HepG2 (cell line): ENCODE data around the gene BCL2L13. TPM values are rescaled to one million over a fixed set of nuclear protein-coding genes. Genes with fewer than 3 reads are reported as not detected.

Experiments used
- ATAC-seq: fragments of 200-7000 bp; cut with Tn5 transposase; 3 replicates; pipeline ENCODE4 v1.9.1; 2020; ENCODE audit warnings: mild to moderate bottlenecking, moderate library complexity
- BruUV-seq: library from RNA; stranded (reverse); fragments of 400-500 nt; replicated peaks from 2 replicates; lab custom pipeline; 2021; lab: Mats Ljungman, UMichigan
- CTCF ChIA-PET: fragments of 300-600 bp; formaldehyde crosslinking; extraction: SDS; loops from one replicate; lab custom pipeline; 2021; ENCODE audit warnings: low total read pairs, inconsistent platforms, low intra/inter-chr PET ratio; lab: Yijun Ruan, JAX
- POLR2A ChIA-PET: fragments of 350-600 bp; sonication (Branson Sonifier 250); formaldehyde crosslinking; loops from one replicate; lab custom pipeline; 2020; ENCODE audit warnings: antibody characterized with exemption, inconsistent platforms; lab: Yijun Ruan, JAX
- DNase-seq: peaks from one replicate; pipeline ENCODE4 v3.0.0-alpha.2; 2015; ENCODE audit warnings: low spot score
- FAIRE-seq: peaks from 3 replicates; lab custom pipeline; 2011; peaks lifted over from hg19 to GRCh38; lab: Jason Lieb, UNC
- H2AFZ ChIP-seq: one replicate; pipeline ENCODE4 v1.6.1; 2011; ENCODE audit warnings: low read length, inconsistent platforms
- H3K27ac ChIP-seq: fragments of 300-600 bp; 3 replicates; pipeline ENCODE4 v1.8.0; 2011; ENCODE audit warnings: mixed run types, mild to moderate bottlenecking, mixed read lengths, low read length, inconsistent platforms; ENCODE audit not compliant: insufficient read depth; ENCODE audit errors: extremely low read length
- H3K27me3 ChIP-seq, 2 experiments: fragments of 200-600 bp in 1 of 2; 2 replicates in 1 of 2; 3 replicates in 1 of 2; pipeline versions ENCODE4 v1.6.0 to v1.8.0; 2011; ENCODE audit warnings: low read length in 2 of 2, mild to moderate bottlenecking in 2 of 2, moderate library complexity in 2 of 2, inconsistent platforms in 1 of 2; ENCODE audit not compliant: insufficient read depth in 2 of 2, control insufficient read depth in 1 of 2
- H3K36me3 ChIP-seq, 2 experiments: fragments of 200-600 bp in 1 of 2; replicated peaks in 1 of 2; 2 replicates in 1 of 2; 3 replicates in 1 of 2; pipeline versions ENCODE4 v1.5.1 to v1.8.0; 2011; ENCODE audit warnings: low read length in 2 of 2, inconsistent platforms in 1 of 2; ENCODE audit not compliant: insufficient read depth in 2 of 2, control insufficient read depth in 1 of 2
- H3K4me1 ChIP-seq: 2 replicates; pipeline ENCODE4 v1.5.1; 2012; ENCODE audit warnings: low read length, inconsistent platforms; ENCODE audit not compliant: insufficient read depth
- H3K4me2 ChIP-seq: 2 replicates; pipeline ENCODE4 v1.6.0; 2011; ENCODE audit warnings: low read depth, low read length, inconsistent platforms
- H3K4me3 ChIP-seq, 3 experiments: fragments of 200-600 bp in 1 of 3; sonication (generic), shearing (Covaris generic) in 1 of 3; replicated peaks in 1 of 3; 2 replicates each; pipeline ENCODE4 v1.5.1; 2011 to 2016; ENCODE audit warnings: low read length in 3 of 3, inconsistent platforms in 2 of 3, low read depth in 2 of 3, mild to moderate bottlenecking in 2 of 3, control low read depth in 1 of 3, mixed read lengths in 1 of 3; ENCODE audit not compliant: insufficient read depth in 1 of 3
- H3K79me2 ChIP-seq: one replicate; pipeline ENCODE4 v1.6.1; 2011; ENCODE audit warnings: low read length, inconsistent platforms; ENCODE audit not compliant: insufficient read depth
- H3K9ac ChIP-seq: 2 replicates; pipeline ENCODE4 v1.6.0; 2011; ENCODE audit warnings: mild to moderate bottlenecking, low read depth, low read length, inconsistent platforms; ENCODE audit not compliant: insufficient read depth
- H3K9me3 ChIP-seq: 2 replicates; pipeline ENCODE4 v1.5.1; 2012; ENCODE audit warnings: mild to moderate bottlenecking, low read length
- H4K20me1 ChIP-seq: 2 replicates; pipeline ENCODE4 v1.6.0; 2011; ENCODE audit warnings: inconsistent platforms, mild to moderate bottlenecking, low read length, moderate library complexity; ENCODE audit not compliant: insufficient read depth
- ATRX ChIP-seq: sonication (generic); formaldehyde crosslinking; IDR thresholded peaks from 2 replicates; pipeline ENCODE4 v1.4.0; 2020; ENCODE audit warnings: missing genetic modification reagents, borderline replicate concordance
- CCAR2 ChIP-seq: fragments of 200-400 bp; formaldehyde crosslinking; optimal IDR thresholded peaks from 2 replicates; pipeline ENCODE3; 2018; ENCODE audit warnings: low read depth, mild to moderate bottlenecking, low read length, moderate library complexity
- GLMP ChIP-seq: sonication (generic); formaldehyde crosslinking; IDR thresholded peaks from 2 replicates; pipeline ENCODE4 v1.9.0; 2021; ENCODE audit warnings: missing genetic modification reagents, mild to moderate bottlenecking, borderline replicate concordance
- HIVEP1 ChIP-seq: sonication (generic); formaldehyde crosslinking; IDR thresholded peaks from 2 replicates; pipeline ENCODE4 v1.4.0; 2020; ENCODE audit warnings: mild to moderate bottlenecking, missing genetic modification reagents
- MAFG ChIP-seq: sonication (generic); formaldehyde crosslinking; IDR thresholded peaks from 2 replicates; pipeline ENCODE4 v1.5.1; 2020; ENCODE audit warnings: mild to moderate bottlenecking, missing genetic modification reagents
- NCOA5 ChIP-seq: sonication (generic); formaldehyde crosslinking; IDR thresholded peaks from 2 replicates; pipeline ENCODE4 v1.4.0; 2020; ENCODE audit warnings: missing genetic modification reagents
- NR2F1 ChIP-seq, 2 experiments: fragments of 450-650 bp in 1 of 2; formaldehyde crosslinking in 1 of 2; IDR thresholded peaks; 2 replicates each; pipeline versions ENCODE4 v1.5.0 to v1.6.1; 2016 to 2020; ENCODE audit warnings: mild to moderate bottlenecking in 1 of 2, missing compliant biosample characterization in 1 of 2, missing genetic modification reagents in 1 of 2, moderate library complexity in 1 of 2
- ONECUT2 ChIP-seq: sonication (generic); formaldehyde crosslinking; IDR thresholded peaks from 2 replicates; pipeline ENCODE4 v1.4.0; 2020; ENCODE audit warnings: missing genetic modification reagents
- PAF1 ChIP-seq: IDR thresholded peaks from 2 replicates; pipeline ENCODE4 v1.6.1; 2016; ENCODE audit warnings: missing genetic modification reagents, missing compliant biosample characterization
- PLRG1 ChIP-seq: fragments of 450-650 bp; conservative IDR thresholded peaks from 2 replicates; pipeline ENCODE4 v1.6.1; 2016
- SIN3B ChIP-seq: fragments of 150-350 bp; IDR thresholded peaks from 2 replicates; pipeline ENCODE4 v1.6.1; 2014; ENCODE audit warnings: low read length
- SP140L ChIP-seq: sonication (generic); formaldehyde crosslinking; IDR thresholded peaks from 2 replicates; pipeline ENCODE4 v1.4.0; 2020; ENCODE audit warnings: missing genetic modification reagents, borderline replicate concordance
- ZFY ChIP-seq: sonication (generic); formaldehyde crosslinking; IDR thresholded peaks from 2 replicates; pipeline ENCODE4 v1.4.0; 2020; ENCODE audit warnings: missing genetic modification reagents
- ZNF792 ChIP-seq: IDR thresholded peaks from 2 replicates; pipeline ENCODE4 v1.6.1; 2016
- WGBS: methylation state at CpG from one replicate; pipeline ENCODE4 v1.1.6; 2017; ENCODE audit warnings: low lambda C conversion rate; 5-methylcytosine and 5-hydroxymethylcytosine counted together
- in situ Hi-C: cut with HindIII; loops from 2 replicates; pipeline ENCODE4 v1.10.0; 2017; ENCODE audit warnings: low pct_unique_long_range_greater_than_20kb; ENCODE audit not compliant: extremely low pct_ligation_motif_present
- intact Hi-C: fragments of 100-400 bp; cut with micrococcal nuclease; formaldehyde crosslinking; loops from one replicate; pipeline ENCODE4 v1.10.0; 2022; ENCODE audit not compliant: unreplicated experiment
- polyA plus RNA-seq, 8 experiments: library from polyadenylated mRNA; depleted of rRNA in 3 of 8; stranded (reverse) in 7 of 8; unstranded in 1 of 8; fragments of >200 nt; fragmentation: Illumina TruSeq in 4 of 8; extraction: Trizol in 4 of 8; gene quantifications; 2 replicates each; pipeline versions ENCODE4 v1.2.1 to v1.2.3, GENCODE V29; 2011 to 2016; ENCODE audit warnings: low read depth in 4 of 8, missing spikeins in 1 of 8, mixed read lengths in 1 of 8; ENCODE audit not compliant: insufficient read depth in 1 of 8
- total RNA-seq, 5 experiments: library from RNA; depleted of rRNA; stranded (reverse); fragments of >200 nt; fragmentation: Illumina TruSeq; extraction: Trizol; gene quantifications; 2 replicates each; pipeline ENCODE4 v1.2.3, GENCODE V29; 2016; ENCODE audit warnings: low read depth in 1 of 5
- TF ChIP-seq, protein P1 (sequence below): sonication (generic); formaldehyde crosslinking; IDR thresholded peaks from 2 replicates; pipeline ENCODE4 v1.5.0; 2020; ENCODE audit warnings: mild to moderate bottlenecking, low read depth, missing genetic modification reagents, borderline replicate concordance
- TF ChIP-seq, protein P2 (sequence below): sonication (generic); formaldehyde crosslinking; conservative IDR thresholded peaks from 2 replicates; pipeline ENCODE4 v1.4.0; 2020; ENCODE audit warnings: missing genetic modification reagents
- TF ChIP-seq, protein P3 (sequence below): sonication (generic); formaldehyde crosslinking; conservative IDR thresholded peaks from 2 replicates; pipeline ENCODE4 v1.4.0; 2020; ENCODE audit warnings: missing genetic modification reagents

The BCL2L13 gene
- total and polyA plus RNA-seq, 2 of the 13 experiments (the other 11 are each of a cell fraction or from before 2014, with no cell fraction given) = 13.5 to 14.6 TPM

DNA sequence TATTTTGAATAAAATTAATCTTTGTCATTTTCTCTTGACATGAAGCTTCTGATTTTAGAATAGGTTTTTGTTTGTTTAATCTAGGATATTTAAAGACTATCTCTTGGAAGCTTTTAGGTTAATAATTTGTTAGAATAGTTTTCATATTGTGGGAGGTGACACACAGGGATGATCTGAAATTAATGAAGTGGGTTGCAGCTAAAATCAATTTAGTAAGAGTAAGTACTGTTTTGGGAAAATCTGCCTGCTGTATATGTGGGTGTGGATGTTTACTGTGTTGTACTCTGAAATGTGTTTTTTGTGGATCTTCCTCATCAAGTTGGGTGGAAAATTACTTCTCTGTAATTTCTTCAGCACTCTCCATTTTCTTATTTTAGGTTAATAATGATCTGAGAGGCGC, 68.4 kb downstream of the BCL2L13 start:
- TF ChIP-seq, protein P1, sequence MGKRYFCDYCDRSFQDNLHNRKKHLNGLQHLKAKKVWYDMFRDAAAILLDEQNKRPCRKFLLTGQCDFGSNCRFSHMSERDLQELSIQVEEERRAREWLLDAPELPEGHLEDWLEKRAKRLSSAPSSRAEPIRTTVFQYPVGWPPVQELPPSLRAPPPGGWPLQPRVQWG (CRISPR knock-in tag) = no peak
- TF ChIP-seq, protein P2, sequence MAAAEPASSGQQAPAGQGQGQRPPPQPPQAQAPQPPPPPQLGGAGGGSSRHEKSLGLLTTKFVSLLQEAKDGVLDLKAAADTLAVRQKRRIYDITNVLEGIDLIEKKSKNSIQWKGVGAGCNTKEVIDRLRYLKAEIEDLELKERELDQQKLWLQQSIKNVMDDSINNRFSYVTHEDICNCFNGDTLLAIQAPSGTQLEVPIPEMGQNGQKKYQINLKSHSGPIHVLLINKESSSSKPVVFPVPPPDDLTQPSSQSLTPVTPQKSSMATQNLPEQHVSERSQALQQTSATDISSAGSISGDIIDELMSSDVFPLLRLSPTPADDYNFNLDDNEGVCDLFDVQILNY = no peak
- TF ChIP-seq ZNF792 (no peak), ZFY (no peak), NCOA5 (CRISPR knock-in tag) (no peak), CCAR2 (no peak), GLMP (CRISPR knock-in tag) (no peak), SIN3B (no peak), MAFG (no peak), PLRG1 (no peak), ONECUT2 (CRISPR knock-in tag) (no peak), HIVEP1 (CRISPR knock-in tag) (no peak), PAF1 (CRISPR knock-in tag) (no peak), ATRX (CRISPR knock-in tag) (no peak), NR2F1 (CRISPR knock-in tag; IDR thresholded peaks at IDR 0.05) (no peak), SP140L (no peak)
- TF ChIP-seq, protein P3, sequence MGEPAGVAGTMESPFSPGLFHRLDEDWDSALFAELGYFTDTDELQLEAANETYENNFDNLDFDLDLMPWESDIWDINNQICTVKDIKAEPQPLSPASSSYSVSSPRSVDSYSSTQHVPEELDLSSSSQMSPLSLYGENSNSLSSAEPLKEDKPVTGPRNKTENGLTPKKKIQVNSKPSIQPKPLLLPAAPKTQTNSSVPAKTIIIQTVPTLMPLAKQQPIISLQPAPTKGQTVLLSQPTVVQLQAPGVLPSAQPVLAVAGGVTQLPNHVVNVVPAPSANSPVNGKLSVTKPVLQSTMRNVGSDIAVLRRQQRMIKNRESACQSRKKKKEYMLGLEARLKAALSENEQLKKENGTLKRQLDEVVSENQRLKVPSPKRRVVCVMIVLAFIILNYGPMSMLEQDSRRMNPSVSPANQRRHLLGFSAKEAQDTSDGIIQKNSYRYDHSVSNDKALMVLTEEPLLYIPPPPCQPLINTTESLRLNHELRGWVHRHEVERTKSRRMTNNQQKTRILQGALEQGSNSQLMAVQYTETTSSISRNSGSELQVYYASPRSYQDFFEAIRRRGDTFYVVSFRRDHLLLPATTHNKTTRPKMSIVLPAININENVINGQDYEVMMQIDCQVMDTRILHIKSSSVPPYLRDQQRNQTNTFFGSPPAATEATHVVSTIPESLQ (CRISPR knock-in tag) = no peak
- peaks cover 0 to 4% of the 10 kb centered on the region in 2 experiments; a peak in 1 of 5 replicates for H3K36me3 ChIP-seq
- 0 out of 2 replicates have a peak, but pooled peaks cover 7% of the 10 kb centered on the region for H3K4me1 ChIP-seq
- DNase-seq (no peak), ATAC-seq (no peak), FAIRE-seq (no peak)
- ChIA-PET CTCF (no interaction called here), POLR2A (no interaction called here)
- no peak overlapping the region for H3K4me2 ChIP-seq
- no peak overlapping the region for H3K27ac ChIP-seq
- H3K27me3 ChIP-seq = no peaks in the 10 kb centered on the region
- H3K9ac ChIP-seq = no peak overlapping the region
- WGBS = 100% methylated on average over 1 of the region's 1 CpG
- H3K9me3 ChIP-seq = no peaks in the 10 kb centered on the region
- intact Hi-C loops = no loop called here
- H4K20me1 ChIP-seq = no peaks in the 10 kb centered on the region
- no peaks in the 10 kb centered on the region for H3K79me2 ChIP-seq
- no peak overlapping the region for H3K4me3 ChIP-seq
- H2AFZ ChIP-seq = no peak overlapping the region
- BruUV-seq = no TSS peak
- in situ Hi-C loops = no loop called here
